GM10248 (cell line): ENCODE data around the gene MIOX.

Source experiments
- CTCF ChIA-PET: fragments of 300-600 bp; sonication (Branson Sonifier 250); formaldehyde crosslinking; extraction: SDS; loops from one replicate; lab custom pipeline; 2021; ENCODE audit warnings: antibody characterized with exemption; lab: Yijun Ruan, JAX
- POLR2A ChIA-PET: fragments of 350-650 bp; sonication (Branson Sonifier 250); formaldehyde crosslinking; extraction: SDS; loops from one replicate; lab custom pipeline; 2020; ENCODE audit warnings: antibody characterized with exemption; lab: Yijun Ruan, JAX
- DNase-seq: peaks from one replicate; pipeline ENCODE4 v3.0.0; 2012; ENCODE audit errors: extremely low spot score
- CTCF ChIP-seq: IDR thresholded peaks from 2 replicates; pipeline ENCODE4 v1.5.1; 2012; ENCODE audit warnings: mild to moderate bottlenecking, low read depth; ENCODE audit errors: extremely low read depth, missing control alignments, control extremely low read depth

Gene MIOX

DNA sequence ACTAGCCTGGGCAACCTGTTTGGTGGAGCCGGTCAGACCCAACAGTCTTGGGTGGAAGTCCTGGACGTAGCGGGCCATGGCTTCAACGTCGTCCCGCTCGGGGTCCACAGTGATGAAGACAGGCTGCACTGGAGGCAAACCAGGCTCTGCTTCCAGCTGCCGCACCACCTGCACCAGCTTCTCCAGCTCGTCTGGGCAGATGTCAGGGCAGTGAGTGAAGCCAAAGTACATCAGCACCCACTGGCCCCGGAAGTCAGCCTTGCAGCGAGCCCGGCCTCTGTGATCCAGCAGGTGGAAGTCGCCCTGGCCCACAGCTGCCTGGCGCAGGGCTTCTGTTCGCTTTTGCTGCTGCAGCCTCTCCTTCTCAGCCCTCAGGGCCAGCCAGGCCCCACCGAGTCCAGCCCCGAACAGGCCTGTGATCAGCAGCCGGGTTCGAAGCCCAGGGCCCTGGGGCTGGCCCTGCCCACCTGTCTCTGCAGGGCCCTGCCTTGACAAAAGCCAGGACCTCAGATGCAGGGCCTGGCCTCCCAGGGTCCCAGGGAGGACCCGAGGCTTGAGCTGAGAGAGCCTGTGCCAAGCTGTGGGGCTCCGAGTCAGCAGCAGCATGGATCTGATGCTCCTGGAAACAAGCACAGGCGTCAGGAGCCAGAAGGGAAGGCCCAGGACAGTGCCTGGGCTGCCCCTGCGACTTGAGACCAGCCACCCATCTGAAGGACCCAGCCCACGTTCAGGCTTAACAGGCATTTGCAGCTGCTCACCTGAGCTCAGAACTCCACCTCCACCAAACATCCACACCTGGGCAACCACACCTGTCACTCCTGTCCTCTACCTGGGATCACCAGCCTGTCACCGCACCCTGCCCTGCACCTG is 37.4 kb downstream of the MIOX start:
- POLR2A ChIA-PET, result interaction anchor here (4.5 kb wide), 1 partner anchor 16 kb away, joined by 33 read pairs; the partner anchor contains the start of genes LMF2 and NCAPH2
- TF ChIP-seq CTCF, result no peak
- DNase-seq, result no peak
- CTCF ChIA-PET, result interaction anchor here (2.6 to 6.7 kb wide), 4 partner anchors 9 to 40 kb away, joined by 24 to 136 read pairs (median 48); partner anchors contain the start of genes KLHDC7B, LMF2, NCAPH2 and SYCE3

DNA sequence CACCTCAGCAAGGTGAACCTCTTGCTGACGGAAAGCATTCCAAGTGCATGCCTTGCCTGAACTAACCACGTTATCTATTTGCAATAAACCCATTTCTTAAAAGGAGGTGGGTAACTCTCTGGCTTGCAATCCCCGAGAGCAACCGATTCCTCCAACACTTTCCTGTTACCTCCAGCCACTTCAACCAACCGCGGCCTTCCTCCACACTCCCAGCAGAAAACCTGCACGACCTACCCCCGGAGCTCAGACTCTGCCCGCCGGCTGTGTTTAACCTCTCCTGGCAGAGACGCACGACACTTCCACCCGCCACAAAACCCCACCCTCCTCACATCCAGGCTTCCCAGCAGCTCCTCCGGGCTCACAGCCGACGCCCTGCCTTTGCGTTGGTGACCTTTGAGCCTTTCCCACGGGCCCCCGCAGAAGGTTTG is 38.0 kb downstream of the MIOX start:
- ChIA-PET POLR2A (interaction anchor here (0.5 to 4.5 kb wide), 4 partner anchors 17 to 45 kb away, joined by 3 to 33 read pairs (median 3); partner anchors contain the start of genes LMF2 and NCAPH2), CTCF (interaction anchor here (1.3 to 6.7 kb wide), 9 partner anchors 9 to 381 kb away, joined by 3 to 136 read pairs (median 24); partner anchors contain the start of genes KLHDC7B, LMF2, NCAPH2 and SYCE3)
- TF ChIP-seq CTCF, result no peak
- no peak for DNase-seq

DNA sequence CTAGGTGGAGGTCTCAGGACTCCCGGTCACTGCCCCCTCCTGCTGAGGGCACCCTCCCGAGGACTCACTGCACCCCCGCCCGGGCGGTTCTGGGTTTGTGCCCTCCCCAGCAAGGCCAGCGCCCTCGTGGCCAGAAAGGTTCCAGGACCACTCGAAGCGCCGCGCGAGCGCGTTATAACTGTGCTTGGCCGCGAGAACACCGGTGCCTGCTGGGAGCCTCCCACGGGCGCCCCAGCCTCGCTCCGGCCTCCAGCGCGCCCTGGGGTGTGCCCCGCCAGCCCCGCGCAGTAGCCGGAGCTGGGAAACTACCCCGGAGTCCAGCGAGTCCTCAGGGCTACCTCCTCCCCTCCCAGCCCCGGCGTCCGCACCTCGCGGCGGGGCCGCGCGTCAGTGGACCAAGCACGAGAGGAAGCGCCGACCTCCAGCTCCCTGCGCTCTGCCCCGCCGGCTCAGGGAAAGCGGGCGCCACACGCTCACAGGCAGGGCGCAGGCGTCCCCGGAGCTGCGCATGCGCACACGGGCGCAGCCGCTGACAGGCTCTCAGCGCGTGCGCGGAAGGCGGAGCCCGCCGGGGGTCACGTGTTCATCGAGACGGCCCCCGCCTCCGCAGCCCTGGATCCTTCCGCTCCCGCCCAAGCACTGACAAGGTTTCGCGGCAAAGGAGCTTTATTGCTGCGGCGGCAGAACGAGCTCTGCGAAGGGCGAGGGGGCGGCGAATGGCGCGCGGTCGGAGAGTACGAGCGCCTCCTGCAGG is 38.6 kb downstream of the MIOX start, which contains the start of gene SCO2:
SCO2 (minus strand) TSS at position 495 of the 754 bp plus-strand sequence. CDS start 1,187 bp downstream, outside the sequence.
- peak; percentile 64 for TF ChIP-seq CTCF
- CTCF ChIA-PET, result interaction anchor here (0.8 to 6.7 kb wide), 39 partner anchors 10 to 680 kb away, joined by 3 to 136 read pairs (median 4); partner anchors contain the start of genes HDAC10, KLHDC7B, LMF2 and NCAPH2

GRCh38 chr22:50525858-50526107 is 39.1 kb downstream of the MIOX start:
- POLR2A ChIA-PET, result interaction anchor here (0.6 to 4.5 kb wide), 10 partner anchors 9 to 236 kb away, joined by 3 to 33 read pairs (median 6); partner anchors contain the start of genes KLHDC7B, LMF2 and NCAPH2
- CTCF ChIA-PET, result interaction anchor here (0.8 to 6.7 kb wide), 39 partner anchors 9 to 680 kb away, joined by 3 to 136 read pairs (median 4); partner anchors contain the start of genes HDAC10, KLHDC7B, LMF2 and NCAPH2
- TF ChIP-seq CTCF, result no peak
- no peak for DNase-seq

More for the DNA sequence above, 38.6 kb downstream of the MIOX start, which contains the start of gene SCO2:
- DNase-seq, result peak; percentile 97
- POLR2A ChIA-PET, result interaction anchor here (0.5 to 4.5 kb wide), 12 partner anchors 8 to 235 kb away, joined by 3 to 33 read pairs (median 4); partner anchors contain the start of genes KLHDC7B, LMF2 and NCAPH2

- CTCF ChIA-PET, result interaction anchor here (0.8 to 6.7 kb wide), 36 partner anchors 9 to 681 kb away, joined by 3 to 136 read pairs (median 4); partner anchors contain the start of genes HDAC10, KLHDC7B, LMF2 and NCAPH2
- peak; percentile 83 for DNase-seq
- POLR2A ChIA-PET, result interaction anchor here (0.9 to 4.5 kb wide), 8 partner anchors 9 to 43 kb away, joined by 3 to 33 read pairs (median 6); partner anchors contain the start of genes KLHDC7B, LMF2 and NCAPH2
- peak; percentile 83 for TF ChIP-seq CTCF
Observed at GRCh38 chr22:50526108-50526833, 39.6 kb downstream of the MIOX start.
